Urinary bladder (tissue), 4 donors: ENCODE measurements around the gene NTMT1. TPM values are rescaled to one million over a fixed set of nuclear protein-coding genes. Genes with fewer than 3 reads are reported as not detected.

Experiments
- DNase-seq: peaks from one replicate; pipeline ENCODE4 v3.0.0-alpha.2; 2015; ENCODE audit errors: extremely low spot score
- H3K27ac ChIP-seq: one replicate; pipeline ENCODE4 v1.5.1; 2013; ENCODE audit warnings: low read depth, mild to moderate bottlenecking, moderate library complexity
- H3K36me3 ChIP-seq: one replicate; pipeline ENCODE4 v1.6.1; 2013; ENCODE audit warnings: mild to moderate bottlenecking, moderate library complexity; ENCODE audit not compliant: insufficient read depth
- H3K4me1 ChIP-seq: one replicate; pipeline ENCODE4 v1.6.1; 2013; ENCODE audit warnings: mild to moderate bottlenecking, moderate library complexity; ENCODE audit not compliant: insufficient read depth
- H3K4me3 ChIP-seq: one replicate; pipeline ENCODE4 v1.5.1; 2013; ENCODE audit warnings: low read depth, low read length
- WGBS: extraction: QIAGEN DNeasy Blood & Tissue Kit; methylation state at CpG from one replicate; pipeline ENCODE4 v1.1.7; 2013; 5-methylcytosine and 5-hydroxymethylcytosine counted together
- polyA plus RNA-seq: library from polyadenylated mRNA; stranded (reverse); fragments of 200-250 nt; gene quantifications from one replicate; pipeline ENCODE4 v1.2.3, GENCODE V29; 2013
- total RNA-seq: library from RNA; depleted of rRNA; stranded (reverse); fragments of >200 nt; gene quantifications from one replicate; pipeline ENCODE4 v1.2.3, GENCODE V29; 2014
- donor health status: healthy with polysubstance abuse.
- donor health status: healthy.

Gene NTMT1
- total and polyA plus RNA-seq, 2 donors: 12.8 to 46.7 TPM

- H3K36me3 ChIP-seq: no peaks in the 10 kb centered on the region
- H3K27ac ChIP-seq: no peak overlapping the region
- WGBS: 69% methylated on average over 8 of the region's 8 CpGs
- H3K4me3 ChIP-seq: no peak overlapping the region
- no peak for DNase-seq
- no peaks in the 10 kb centered on the region for H3K4me1 ChIP-seq
Measured at GRCh38 chr9:129604766-129605163, 21.2 kb upstream of the NTMT1 start.

- 63% methylated on average over 15 of the region's 15 CpGs for WGBS
- Histone ChIP-seq H3K4me1 (no peaks in the 10 kb centered on the region), H3K4me3 (no peak overlapping the region), H3K36me3 (no peaks in the 10 kb centered on the region), H3K27ac (peak overlapping the region; percentile 76)
- no peak for DNase-seq
Measured at GRCh38 chr9:129606161-129607026, 19.6 kb upstream of the NTMT1 start.

DNA sequence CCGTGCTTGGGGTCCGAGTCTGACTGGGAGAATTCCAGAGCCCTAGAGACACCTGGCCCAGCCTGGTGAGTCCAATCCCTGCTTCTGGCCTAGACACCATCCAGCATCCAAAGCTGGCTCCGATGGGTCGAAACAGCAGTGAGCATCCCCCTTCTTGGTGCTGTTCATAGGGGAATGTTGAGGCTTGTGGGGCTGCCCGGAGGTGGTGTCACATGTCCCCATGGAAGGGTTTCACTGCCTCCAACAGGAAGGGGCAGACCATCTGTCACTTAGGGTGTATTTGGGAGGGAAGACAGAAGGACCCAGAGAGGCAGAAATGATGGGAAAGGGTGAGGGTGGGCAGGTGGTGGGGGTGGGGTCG lies 19.0 kb upstream of the NTMT1 start:
- 73% methylated on average over 6 of the region's 6 CpGs for WGBS
- Histone ChIP-seq H3K36me3 (no peaks in the 10 kb centered on the region), H3K4me3 (no peak overlapping the region), H3K27ac (peak overlapping the region; percentile 76), H3K4me1 (no peaks in the 10 kb centered on the region)
- no peak for DNase-seq

- H3K36me3 ChIP-seq: no peaks in the 10 kb centered on the region
- WGBS: 88% methylated on average over 27 of the region's 27 CpGs
- peak overlapping the region; percentile 76 for H3K27ac ChIP-seq
- no peaks in the 10 kb centered on the region for H3K4me1 ChIP-seq
- no peak for DNase-seq
- no peak overlapping the region for H3K4me3 ChIP-seq
Measured at GRCh38 chr9:129608561-129609481, 17.1 kb upstream of the NTMT1 start.

DNA sequence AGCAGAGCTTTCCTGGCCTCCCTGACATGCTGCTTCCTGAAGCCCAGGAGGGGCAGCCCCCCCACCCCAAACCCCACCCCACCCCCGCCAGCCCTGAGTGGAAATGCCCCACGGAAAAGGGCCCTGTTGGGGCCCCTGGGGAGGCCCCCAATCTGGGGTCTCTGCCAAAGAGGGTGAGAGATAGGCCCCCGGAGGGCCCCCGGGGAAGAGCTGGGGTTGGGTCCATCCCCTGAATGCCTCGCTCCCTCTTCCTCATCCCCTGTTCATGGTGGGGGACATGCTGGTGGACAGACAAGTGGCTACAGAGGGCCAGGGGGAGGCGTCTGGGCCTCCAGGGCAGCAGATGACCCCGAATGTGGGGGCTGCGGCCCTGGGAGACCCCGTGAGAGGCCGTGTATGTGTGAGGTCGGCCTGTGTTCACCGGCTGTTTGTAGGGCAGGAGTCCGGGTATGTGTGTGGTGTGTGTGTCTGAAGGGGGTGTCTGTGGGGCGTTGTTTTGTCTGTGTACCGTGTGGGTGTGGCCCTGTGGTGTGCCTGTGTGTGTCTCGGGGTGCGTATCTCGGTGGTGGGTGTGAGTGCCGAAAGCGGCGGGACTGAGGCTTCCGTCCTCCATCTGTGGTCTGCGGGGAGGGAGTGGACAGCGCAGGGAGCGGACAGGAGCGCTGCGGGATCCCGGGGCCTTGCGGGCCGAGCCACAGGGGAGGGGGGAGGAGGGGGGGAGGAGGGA lies 16.3 kb upstream of the NTMT1 start:
- no peaks in the 10 kb centered on the region for H3K4me1 ChIP-seq
- peak overlapping the region; percentile 92 for H3K27ac ChIP-seq
- no peaks in the 10 kb centered on the region for H3K36me3 ChIP-seq
- DNase-seq: no peak
- peak overlapping the region; percentile 56 for H3K4me3 ChIP-seq
- WGBS: 17% methylated on average over 27 of the region's 30 CpGs

GRCh38 chr9:129610213-129610472 lies 15.8 kb upstream of the NTMT1 start:
- WGBS: 1% methylated on average over 24 of the region's 24 CpGs
- H3K27ac ChIP-seq: peak overlapping the region; percentile 79
- H3K4me3 ChIP-seq: peak overlapping the region; percentile 56
- H3K4me1 ChIP-seq: no peaks in the 10 kb centered on the region
- H3K36me3 ChIP-seq: no peaks in the 10 kb centered on the region
- DNase-seq: no peak

DNA sequence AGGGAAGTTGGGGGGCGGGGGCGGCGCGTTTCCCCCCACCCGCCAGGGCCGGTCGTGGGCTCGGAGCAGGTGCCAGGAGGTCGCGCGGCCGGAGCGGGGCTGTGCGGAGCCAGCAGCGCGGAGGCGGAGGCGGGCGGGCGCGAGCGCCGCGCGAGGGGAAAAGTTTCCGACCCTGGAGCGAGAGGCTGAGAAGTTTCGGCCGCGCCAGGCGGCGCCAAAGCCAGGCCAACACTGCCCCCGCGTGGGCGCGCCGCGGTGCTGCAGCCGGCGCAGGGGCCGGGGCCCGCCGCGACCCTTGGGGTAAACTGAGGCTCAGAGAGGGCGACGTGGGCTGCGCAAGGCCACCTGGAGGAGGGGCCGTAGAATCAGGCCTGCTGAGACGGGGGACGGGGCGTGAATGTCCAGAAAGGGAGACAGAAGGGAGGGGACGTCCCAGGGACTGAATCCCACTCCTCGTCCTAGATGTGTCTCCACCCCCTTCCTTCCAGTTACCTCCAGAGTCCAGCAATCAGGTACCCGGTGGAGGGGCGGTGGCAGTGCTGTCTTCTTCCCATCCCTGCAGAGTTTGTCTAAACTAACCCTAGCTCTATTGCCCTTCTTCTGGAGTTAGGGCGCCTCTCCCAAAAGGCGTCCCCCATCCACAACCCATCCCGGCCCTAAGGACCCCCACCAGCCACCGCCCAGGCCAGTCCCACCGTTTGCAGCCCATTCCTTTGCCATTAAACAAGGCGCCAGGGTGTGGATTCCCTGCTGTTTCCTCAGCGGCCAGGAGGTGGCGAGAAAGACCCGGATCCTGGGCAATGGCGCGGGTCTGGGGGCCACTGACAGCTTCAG lies 15.3 kb upstream of the NTMT1 start:
- no peaks in the 10 kb centered on the region for H3K36me3 ChIP-seq
- H3K4me1 ChIP-seq: no peaks in the 10 kb centered on the region
- under 1% methylated on average over 66 of the region's 66 CpGs for WGBS
- peak overlapping the region; percentile 56 for H3K4me3 ChIP-seq
- DNase-seq: no peak
- peak overlapping the region; percentile 79 for H3K27ac ChIP-seq

- 29% methylated on average over 12 of the region's 12 CpGs for WGBS
- no peaks in the 10 kb centered on the region for H3K36me3 ChIP-seq
- no peak overlapping the region for H3K4me3 ChIP-seq
- no peak for DNase-seq
- H3K27ac ChIP-seq: no peak overlapping the region
- H3K4me1 ChIP-seq: no peaks in the 10 kb centered on the region
Measured at GRCh38 chr9:129611307-129611800, 14.6 kb upstream of the NTMT1 start.

- Histone ChIP-seq H3K4me1 (no peaks in the 10 kb centered on the region), H3K36me3 (no peaks in the 10 kb centered on the region), H3K27ac (no peak overlapping the region), H3K4me3 (no peak overlapping the region)
- no peak for DNase-seq
- WGBS: 84% methylated on average over 7 of the region's 7 CpGs
Measured at GRCh38 chr9:129612123-129612522, 13.8 kb upstream of the NTMT1 start.

- 77% methylated on average over 15 of the region's 15 CpGs for WGBS
- DNase-seq: no peak
- no peaks in the 10 kb centered on the region for H3K36me3 ChIP-seq
- no peak overlapping the region for H3K4me3 ChIP-seq
- no peaks in the 10 kb centered on the region for H3K4me1 ChIP-seq
- no peak overlapping the region for H3K27ac ChIP-seq
Measured at GRCh38 chr9:129612815-129613519, 13.0 kb upstream of the NTMT1 start.

DNA sequence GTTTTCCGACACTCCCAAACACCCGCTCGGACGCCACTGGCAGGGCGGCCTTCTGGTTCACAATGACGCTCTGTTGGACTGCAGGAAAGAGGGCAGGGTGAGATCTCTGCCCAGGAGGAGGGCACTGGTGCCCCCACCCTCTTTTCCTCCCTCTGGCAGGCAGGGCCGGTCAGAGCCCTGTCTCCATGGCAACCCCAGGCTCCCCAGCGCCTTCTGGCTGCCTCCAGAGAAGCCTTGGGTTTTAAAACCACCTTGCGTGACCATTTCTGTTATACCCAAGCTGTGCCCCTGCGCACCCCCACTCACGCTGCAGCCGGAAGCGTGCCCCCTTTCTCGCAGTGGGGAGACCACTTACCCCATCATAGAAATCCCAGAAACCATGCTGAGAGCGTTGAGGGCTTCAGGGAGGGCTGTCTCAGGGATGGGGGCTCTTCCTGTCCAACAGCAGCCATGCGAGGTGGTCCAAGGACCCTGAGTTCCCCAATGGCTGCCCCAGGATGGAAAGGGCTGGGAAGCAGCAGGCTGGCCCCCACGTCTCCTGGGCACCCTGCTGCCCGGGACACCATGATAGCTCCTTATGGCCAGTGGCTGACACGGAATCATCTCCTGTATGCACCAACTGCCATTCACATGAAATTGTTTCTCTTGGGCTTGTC lies 12.3 kb upstream of the NTMT1 start:
- no peak for DNase-seq
- no peak overlapping the region for H3K27ac ChIP-seq

GRCh38 chr9:129614932-129615331 lies 11.0 kb upstream of the NTMT1 start:
- no peak overlapping the region for H3K27ac ChIP-seq
- WGBS: 91% methylated on average over 10 of the region's 10 CpGs
- H3K4me1 ChIP-seq: no peaks in the 10 kb centered on the region
- H3K4me3 ChIP-seq: no peak overlapping the region
- no peak for DNase-seq
- H3K36me3 ChIP-seq: no peaks in the 10 kb centered on the region

More for the DNA sequence above, 12.3 kb upstream of the NTMT1 start:
- 67% methylated on average over 19 of the region's 19 CpGs for WGBS
- Histone ChIP-seq H3K4me3 (no peak overlapping the region), H3K4me1 (no peaks in the 10 kb centered on the region), H3K36me3 (no peaks in the 10 kb centered on the region)
